Measurements from ENCODE around the gene BSN. TPM values are rescaled to one million over a fixed set of nuclear protein-coding genes. Genes with fewer than 3 reads are reported as not detected.

BSN gene
- total RNA-seq, 2 donors from 2014 or later, result 0.17 to 0.21 TPM

GRCh38 chr3:49657208-49657915, 103.1 kb downstream of the BSN start:
- DNase-seq, result no peak
- Mint-ChIP-seq H3K27ac (no peak overlapping the region), H3K4me3 (no peak overlapping the region), H3K36me3 (ENCODE audit: insufficient read depth in 2 of 2) (no peaks in the 10 kb centered on the region), H3K27me3 (ENCODE audit: low read depth) (no peaks in the 10 kb centered on the region), H3K9me3 (no peaks in the 10 kb centered on the region), H3K4me1 (ENCODE audit: low read depth) (peaks cover 5% of the 10 kb centered on the region)
- no peak for ATAC-seq (replicated peaks in 1 of 2)

- no peaks in the 10 kb centered on the region for H3K27me3 Mint-ChIP-seq (ENCODE audit: low read depth)
- ATAC-seq (replicated peaks in 1 of 2) (no peak), DNase-seq (no peak)
- no peaks in the 10 kb centered on the region for H3K9me3 Mint-ChIP-seq
- H3K36me3 Mint-ChIP-seq (ENCODE audit: insufficient read depth in 2 of 2), result no peaks in the 10 kb centered on the region
- H3K4me3 Mint-ChIP-seq, result no peak overlapping the region
- peaks cover 5% of the 10 kb centered on the region for H3K4me1 Mint-ChIP-seq (ENCODE audit: low read depth)
- no peak overlapping the region for H3K27ac Mint-ChIP-seq
These were observed 104.4 kb downstream of the BSN start for GRCh38 chr3:49658711-49659110.

- H3K27me3 Mint-ChIP-seq (ENCODE audit: low read depth), result no peaks in the 10 kb centered on the region
- no peak for DNase-seq
- ATAC-seq (replicated peaks in 1 of 2), result peak in 1 of 2 donors; percentile 13
These were observed 105.5 kb downstream of the BSN start for GRCh38 chr3:49659756-49660155.

GRCh38 chr3:49661281-49661680, 107.0 kb downstream of the BSN start:
- Mint-ChIP-seq H3K4me1 (ENCODE audit: low read depth) (peaks cover 3% of the 10 kb centered on the region), H3K4me3 (no peak overlapping the region), H3K9me3 (no peaks in the 10 kb centered on the region), H3K36me3 (ENCODE audit: insufficient read depth in 2 of 2) (no peaks in the 10 kb centered on the region), H3K27ac (no peak overlapping the region), H3K27me3 (ENCODE audit: low read depth) (no peaks in the 10 kb centered on the region)
- ATAC-seq (replicated peaks in 1 of 2) (no peak), DNase-seq (no peak)

More at GRCh38 chr3:49659756-49660155, 105.5 kb downstream of the BSN start:
- Mint-ChIP-seq H3K4me3 (no peak overlapping the region), H3K27ac (no peak overlapping the region), H3K36me3 (ENCODE audit: insufficient read depth in 2 of 2) (no peaks in the 10 kb centered on the region), H3K9me3 (no peaks in the 10 kb centered on the region), H3K4me1 (ENCODE audit: low read depth) (peaks cover 5% of the 10 kb centered on the region)

- Mint-ChIP-seq H3K27me3 (ENCODE audit: low read depth) (no peaks in the 10 kb centered on the region), H3K4me1 (ENCODE audit: low read depth) (no peaks in the 10 kb centered on the region), H3K36me3 (ENCODE audit: insufficient read depth in 2 of 2) (no peaks in the 10 kb centered on the region), H3K4me3 (no peak overlapping the region), H3K27ac (no peak overlapping the region), H3K9me3 (no peaks in the 10 kb centered on the region)
- ATAC-seq (replicated peaks in 1 of 2) (no peak), DNase-seq (no peak)
These were observed 107.7 kb downstream of the BSN start for GRCh38 chr3:49662021-49662420.

GRCh38 chr3:49662720-49663413, 108.6 kb downstream of the BSN start:
- Mint-ChIP-seq H3K27ac (no peak overlapping the region), H3K4me3 (no peak overlapping the region), H3K9me3 (no peaks in the 10 kb centered on the region), H3K4me1 (ENCODE audit: low read depth) (no peaks in the 10 kb centered on the region), H3K27me3 (ENCODE audit: low read depth) (no peaks in the 10 kb centered on the region), H3K36me3 (ENCODE audit: insufficient read depth in 2 of 2) (no peaks in the 10 kb centered on the region)
- ATAC-seq (replicated peaks in 1 of 2) (no peak), DNase-seq (no peak)

GRCh38 chr3:49663831-49664230, 109.6 kb downstream of the BSN start:
- no peak overlapping the region for H3K4me3 Mint-ChIP-seq

GRCh38 chr3:49664300-49664699, 110.0 kb downstream of the BSN start:
- Mint-ChIP-seq H3K4me3 (no peak overlapping the region), H3K27ac (no peak overlapping the region), H3K9me3 (no peaks in the 10 kb centered on the region), H3K36me3 (ENCODE audit: insufficient read depth in 2 of 2) (no peaks in the 10 kb centered on the region), H3K4me1 (ENCODE audit: low read depth) (no peaks in the 10 kb centered on the region), H3K27me3 (ENCODE audit: low read depth) (no peaks in the 10 kb centered on the region)
- ATAC-seq (replicated peaks in 1 of 2) (no peak), DNase-seq (no peak)

More at GRCh38 chr3:49663831-49664230, 109.6 kb downstream of the BSN start:
- no peaks in the 10 kb centered on the region for H3K9me3 Mint-ChIP-seq
- H3K4me1 Mint-ChIP-seq (ENCODE audit: low read depth), result no peaks in the 10 kb centered on the region
- H3K27ac Mint-ChIP-seq, result no peak overlapping the region
- H3K36me3 Mint-ChIP-seq (ENCODE audit: insufficient read depth in 2 of 2), result no peaks in the 10 kb centered on the region
- H3K27me3 Mint-ChIP-seq (ENCODE audit: low read depth), result no peaks in the 10 kb centered on the region
- DNase-seq (no peak), ATAC-seq (replicated peaks in 1 of 2) (no peak)

- no peak overlapping the region for H3K27ac Mint-ChIP-seq
- no peaks in the 10 kb centered on the region for H3K36me3 Mint-ChIP-seq (ENCODE audit: insufficient read depth in 2 of 2)
- no peaks in the 10 kb centered on the region for H3K27me3 Mint-ChIP-seq (ENCODE audit: low read depth)
- no peak for DNase-seq
- no peak overlapping the region for H3K4me3 Mint-ChIP-seq
- no peaks in the 10 kb centered on the region for H3K4me1 Mint-ChIP-seq (ENCODE audit: low read depth)
- ATAC-seq (replicated peaks in 1 of 2), result no peak
- H3K9me3 Mint-ChIP-seq, result no peaks in the 10 kb centered on the region
These were observed 111.7 kb downstream of the BSN start for GRCh38 chr3:49665822-49666519.

GRCh38 chr3:49666592-49666991, 112.3 kb downstream of the BSN start:
- H3K27ac Mint-ChIP-seq, result no peak overlapping the region
- H3K27me3 Mint-ChIP-seq (ENCODE audit: low read depth), result no peaks in the 10 kb centered on the region
- H3K9me3 Mint-ChIP-seq, result no peaks in the 10 kb centered on the region
- H3K4me3 Mint-ChIP-seq, result no peak overlapping the region
- peaks cover 3% of the 10 kb centered on the region for H3K4me1 Mint-ChIP-seq (ENCODE audit: low read depth)
- no peak for ATAC-seq (replicated peaks in 1 of 2)
- no peak for DNase-seq
- H3K36me3 Mint-ChIP-seq (ENCODE audit: insufficient read depth in 2 of 2), result no peaks in the 10 kb centered on the region

GRCh38 chr3:49667701-49668413, 113.6 kb downstream of the BSN start:
- no peaks in the 10 kb centered on the region for H3K27me3 Mint-ChIP-seq (ENCODE audit: low read depth)
- no peak overlapping the region for H3K27ac Mint-ChIP-seq
- no peaks in the 10 kb centered on the region for H3K36me3 Mint-ChIP-seq (ENCODE audit: insufficient read depth in 2 of 2)
- DNase-seq (no peak), ATAC-seq (replicated peaks in 1 of 2) (no peak)
- no peaks in the 10 kb centered on the region for H3K9me3 Mint-ChIP-seq
- H3K4me1 Mint-ChIP-seq (ENCODE audit: low read depth), result peaks cover 11% of the 10 kb centered on the region
- no peak overlapping the region for H3K4me3 Mint-ChIP-seq

- DNase-seq (no peak), ATAC-seq (replicated peaks in 1 of 2) (no peak)
- no peak overlapping the region for H3K4me3 Mint-ChIP-seq
- H3K27ac Mint-ChIP-seq, result no peak overlapping the region
- H3K36me3 Mint-ChIP-seq (ENCODE audit: insufficient read depth in 2 of 2), result no peaks in the 10 kb centered on the region
- H3K9me3 Mint-ChIP-seq, result no peaks in the 10 kb centered on the region
- no peaks in the 10 kb centered on the region for H3K27me3 Mint-ChIP-seq (ENCODE audit: low read depth)
- peaks cover 15% of the 10 kb centered on the region for H3K4me1 Mint-ChIP-seq (ENCODE audit: low read depth)
These were observed 114.1 kb downstream of the BSN start for GRCh38 chr3:49668414-49668797.

GRCh38 chr3:49668861-49669260, 114.6 kb downstream of the BSN start:
- no peak for ATAC-seq (replicated peaks in 1 of 2)
- Mint-ChIP-seq H3K27me3 (ENCODE audit: low read depth) (no peaks in the 10 kb centered on the region), H3K4me3 (no peak overlapping the region)

More at GRCh38 chr3:49668861-49669260, 114.6 kb downstream of the BSN start:
- DNase-seq, result no peak
- Mint-ChIP-seq H3K36me3 (ENCODE audit: insufficient read depth in 2 of 2) (no peaks in the 10 kb centered on the region), H3K4me1 (ENCODE audit: low read depth) (peaks cover 16% of the 10 kb centered on the region), H3K27ac (no peak overlapping the region), H3K9me3 (no peaks in the 10 kb centered on the region)

Measured in activated T-cell treated with anti-CD3 and anti-CD28 coated beads, Interleukin-2, amount 50 U/mL, for 72 hours (primary cell).